DMS114 treated with DMSO at 0.1 percent for 48 hours (cell line): ENCODE measurements around the gene PDE9A.
"Not testable (repeated sequence)": the region's sequence is repeated elsewhere in the genome, so short reads cannot be mapped to it uniquely, and the experiment has no call there.

Experiments used
- DNase-seq: peaks from one replicate; lab custom pipeline; 2025; ENCODE audit not compliant: unreplicated experiment; lab: John Stamatoyannopoulos, UW

The PDE9A gene

GRCh38 chr21:42704861-42705260 lies 51.4 kb downstream of the PDE9A start:
- DNase-seq: no peak

DNA sequence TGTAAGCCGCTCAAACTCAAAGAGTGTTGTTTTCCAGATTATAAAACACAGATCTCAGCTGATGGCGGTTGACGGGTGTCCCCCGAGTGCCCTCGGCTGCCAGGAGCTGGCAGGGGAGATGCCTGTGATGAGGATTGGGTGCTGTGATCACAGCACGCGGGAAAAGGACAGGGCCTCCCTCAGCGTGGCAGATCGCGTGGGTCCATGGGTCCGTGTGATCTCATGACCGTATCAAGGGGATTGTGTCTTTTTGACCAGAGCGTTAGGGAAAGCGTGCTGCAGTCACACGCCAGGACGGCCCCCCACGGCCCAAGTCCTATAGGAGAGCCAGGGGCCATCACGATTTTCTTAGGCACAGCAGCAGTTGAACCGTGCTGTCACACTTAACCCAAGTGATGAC lies 51.9 kb downstream of the PDE9A start:
- DNase-seq: no peak

DNA sequence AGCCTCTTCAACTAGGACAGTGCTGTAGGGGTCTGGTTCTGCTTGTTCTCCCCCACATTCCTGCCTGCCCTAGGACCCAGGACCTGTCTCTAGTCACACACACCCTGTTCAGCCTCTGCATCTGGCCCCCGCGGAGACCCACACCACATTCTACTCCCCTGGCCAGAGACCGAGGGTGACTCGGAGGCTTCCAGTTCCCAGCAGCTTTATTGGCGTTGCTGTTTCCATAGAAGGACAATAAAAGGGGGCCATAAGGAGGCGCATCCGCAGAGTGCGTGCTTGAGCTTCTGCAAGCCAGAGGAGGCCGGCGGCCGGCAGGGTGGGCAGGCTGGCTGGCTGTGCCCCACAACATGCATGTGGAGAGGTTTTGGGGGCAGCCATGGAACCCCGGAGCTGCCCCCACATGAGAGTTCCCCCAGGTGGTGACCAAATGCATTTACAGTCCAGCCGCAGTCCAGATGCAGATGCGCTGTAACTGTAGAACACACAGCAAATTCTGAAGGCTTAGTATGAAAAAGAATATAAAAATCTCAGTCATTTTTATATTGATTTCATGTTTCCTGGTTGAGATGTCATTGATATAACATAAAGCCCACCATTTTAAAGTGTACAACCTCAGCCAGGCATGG lies 52.4 kb downstream of the PDE9A start:
- DNase-seq: no peak

DNA sequence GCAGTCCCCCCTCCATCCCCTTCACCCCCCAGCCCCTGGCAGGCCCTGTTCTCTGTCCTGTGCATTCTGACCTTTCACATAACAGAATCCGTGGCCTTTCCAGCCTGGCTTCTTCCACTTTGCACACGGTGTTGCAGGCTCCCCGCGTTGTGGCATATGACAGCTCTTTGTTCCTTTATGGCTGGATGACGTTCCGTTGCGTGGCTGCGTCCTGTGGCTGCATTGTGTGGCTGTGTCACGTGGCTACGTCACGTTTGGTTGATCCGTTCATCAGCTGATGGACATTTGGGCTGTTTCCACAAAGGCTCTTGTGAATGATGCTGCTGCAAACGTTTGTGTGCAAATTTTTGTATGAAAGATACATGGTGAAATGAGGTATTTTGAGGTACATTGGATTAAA lies 53.3 kb downstream of the PDE9A start:
- no peak for DNase-seq

DNA sequence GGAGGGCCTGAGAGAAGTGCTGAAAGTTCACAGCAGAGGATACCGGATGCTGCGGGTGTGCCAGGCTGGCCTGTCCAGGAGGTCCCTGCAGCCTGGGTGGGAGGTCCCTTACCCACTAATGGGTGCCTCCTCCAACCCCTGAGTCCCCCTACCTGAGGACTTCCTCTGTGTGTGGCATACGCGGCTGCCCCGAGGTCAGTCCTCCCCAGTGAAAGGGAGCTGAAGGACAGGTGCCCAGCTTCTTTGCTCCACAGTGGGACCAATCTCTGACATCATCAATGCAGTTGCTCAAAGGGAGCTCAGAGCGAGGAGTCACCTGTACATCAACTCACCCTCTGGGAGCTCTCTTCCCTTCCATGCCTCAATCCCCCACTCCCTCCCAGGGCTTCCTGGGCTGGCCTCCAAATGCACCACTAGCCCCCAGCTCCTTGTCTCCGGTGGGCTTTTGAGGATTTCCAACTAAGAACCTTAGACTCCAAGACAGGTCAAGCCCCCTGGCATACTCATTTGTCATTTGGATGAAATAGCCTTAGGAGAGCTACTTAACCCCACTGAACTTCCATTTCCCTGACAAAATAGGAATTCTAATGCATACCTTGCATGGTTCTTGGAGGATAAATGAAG lies 53.9 kb downstream of the PDE9A start:
- no peak for DNase-seq

DNA sequence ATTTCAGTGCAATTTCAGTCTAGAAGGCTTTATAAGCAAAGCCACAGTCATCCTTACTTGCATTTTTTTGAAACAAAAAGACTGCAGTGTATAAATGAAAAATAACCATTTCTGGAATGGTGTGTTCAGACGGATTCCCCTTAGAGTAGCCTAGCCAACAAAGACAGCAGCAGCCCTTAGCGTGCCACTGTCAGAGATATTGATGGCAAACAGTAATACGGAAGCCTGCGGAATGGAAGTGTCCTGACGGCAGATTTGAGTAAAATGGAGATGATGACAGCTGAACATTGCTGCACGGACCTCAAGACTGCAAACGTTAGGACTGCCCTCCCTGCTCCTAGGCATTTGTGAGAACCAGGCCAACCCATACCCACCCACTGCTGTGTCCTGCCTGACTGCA lies 54.7 kb downstream of the PDE9A start:
- DNase-seq: no peak

DNA sequence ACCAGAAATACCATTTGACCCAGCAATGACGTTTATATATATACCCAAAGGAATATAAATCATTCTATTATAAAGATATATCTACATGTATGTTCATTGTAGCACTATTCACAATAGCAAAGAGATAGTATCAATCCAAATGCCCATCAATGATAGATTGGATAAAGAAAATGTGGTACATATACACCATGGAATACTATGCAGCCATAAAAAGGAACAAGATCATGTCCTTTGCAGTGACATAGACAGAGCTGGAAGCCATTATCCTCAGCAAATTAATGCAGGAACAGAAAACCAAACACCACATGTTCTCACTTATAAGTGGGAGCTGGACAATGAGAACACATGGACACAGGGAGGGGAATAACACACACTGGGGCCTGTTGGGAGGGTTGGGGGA lies 55.5 kb downstream of the PDE9A start:
- not testable (repeated sequence) for DNase-seq

- DNase-seq: no peak
Measured at GRCh38 chr21:42711667-42712066, 58.2 kb downstream of the PDE9A start.

DNA sequence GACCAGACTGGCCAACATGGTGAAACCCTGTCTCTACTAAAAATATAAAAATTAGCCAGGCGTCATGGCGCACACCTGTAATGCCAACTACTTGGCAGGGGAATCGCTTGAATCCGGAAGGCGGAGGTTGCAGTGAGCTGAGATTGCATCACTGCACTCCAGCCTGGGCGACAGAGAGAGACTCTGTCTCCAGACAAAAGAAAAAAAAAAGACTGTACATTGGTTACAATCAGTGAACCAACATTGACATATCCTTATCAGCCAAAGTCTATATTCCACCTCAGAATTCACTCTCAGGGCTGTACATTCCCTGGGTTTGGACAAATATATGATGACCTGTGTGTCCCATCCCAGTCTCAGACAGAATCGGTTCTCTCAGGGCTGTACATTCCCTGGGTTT lies 62.0 kb downstream of the PDE9A start:
- not testable (repeated sequence) for DNase-seq

DNA sequence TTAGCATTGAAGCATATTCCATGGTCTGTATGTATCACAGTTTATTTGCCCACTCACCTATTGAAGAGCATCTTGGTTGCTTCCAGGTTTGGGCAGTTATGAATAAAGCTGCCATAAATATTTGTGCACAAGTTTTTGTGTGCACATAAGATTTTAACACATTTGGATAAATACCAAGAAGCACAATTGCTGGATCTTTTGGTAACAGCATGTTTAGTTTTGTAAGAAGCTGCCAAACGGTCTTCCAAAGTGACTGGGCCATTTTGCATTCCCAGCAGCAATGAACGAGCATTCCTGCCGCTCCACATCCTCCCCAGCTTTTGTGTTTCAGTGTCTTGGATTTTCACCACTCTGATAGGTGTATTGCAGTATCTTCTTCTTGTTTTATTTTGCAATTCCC lies 62.7 kb downstream of the PDE9A start:
- no peak for DNase-seq

DNA sequence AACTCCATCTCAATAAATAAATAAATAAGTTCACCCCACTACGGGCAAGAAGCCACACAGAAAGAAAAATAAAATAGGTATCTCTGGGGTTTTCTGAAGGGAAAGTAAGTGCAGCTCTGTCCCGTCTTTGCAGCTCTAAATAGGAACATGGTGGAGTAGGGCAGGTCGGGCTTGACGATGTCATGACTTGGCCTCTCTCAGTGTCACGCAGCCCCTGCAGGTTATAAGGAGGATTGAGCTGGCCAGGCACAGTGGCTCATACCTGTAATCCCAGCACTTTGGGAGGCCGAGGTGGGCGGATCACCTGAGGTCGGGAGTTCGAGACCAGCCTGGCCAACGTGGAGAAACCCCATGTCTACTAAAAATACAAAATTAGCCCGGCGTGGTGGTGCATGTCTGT lies 67.1 kb downstream of the PDE9A start:
- DNase-seq: not testable (repeated sequence)

- DNase-seq: no peak
Measured at GRCh38 chr21:42721341-42721824, 68.0 kb downstream of the PDE9A start.

- DNase-seq: no peak
Measured at GRCh38 chr21:42722153-42722552, 68.7 kb downstream of the PDE9A start.

DNA sequence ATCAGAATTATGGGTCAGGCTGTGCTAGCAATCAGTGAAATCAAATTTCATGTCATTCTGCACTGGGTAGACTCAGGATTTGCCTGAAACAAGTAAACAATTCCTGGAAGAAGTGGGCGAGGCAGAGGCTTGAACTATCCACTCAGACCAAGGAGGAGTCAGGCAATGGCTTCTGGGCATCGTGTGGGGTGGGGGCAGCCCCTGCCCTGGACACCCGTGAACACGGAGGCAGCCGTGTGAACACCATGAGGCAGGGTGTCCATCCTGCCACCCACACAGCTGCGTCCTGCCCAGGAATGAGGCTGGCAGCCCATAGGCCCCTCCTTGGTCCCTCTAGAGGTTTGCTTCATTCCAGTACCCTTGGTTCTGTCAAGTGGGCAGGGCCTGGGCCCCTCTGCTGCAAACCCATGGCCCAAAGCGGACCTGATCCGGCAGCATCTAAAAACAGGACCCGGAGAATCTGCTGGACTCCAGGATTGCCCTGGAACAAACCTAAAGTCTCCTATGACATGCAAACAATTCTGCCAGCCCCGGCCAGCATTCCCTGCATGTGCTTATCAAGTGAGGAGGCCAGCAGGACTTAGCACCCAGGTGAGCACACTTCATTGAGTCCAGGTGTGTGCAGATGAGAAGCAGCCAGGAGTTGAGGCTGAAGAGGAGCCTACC lies 69.5 kb downstream of the PDE9A start:
- no peak for DNase-seq

DNA sequence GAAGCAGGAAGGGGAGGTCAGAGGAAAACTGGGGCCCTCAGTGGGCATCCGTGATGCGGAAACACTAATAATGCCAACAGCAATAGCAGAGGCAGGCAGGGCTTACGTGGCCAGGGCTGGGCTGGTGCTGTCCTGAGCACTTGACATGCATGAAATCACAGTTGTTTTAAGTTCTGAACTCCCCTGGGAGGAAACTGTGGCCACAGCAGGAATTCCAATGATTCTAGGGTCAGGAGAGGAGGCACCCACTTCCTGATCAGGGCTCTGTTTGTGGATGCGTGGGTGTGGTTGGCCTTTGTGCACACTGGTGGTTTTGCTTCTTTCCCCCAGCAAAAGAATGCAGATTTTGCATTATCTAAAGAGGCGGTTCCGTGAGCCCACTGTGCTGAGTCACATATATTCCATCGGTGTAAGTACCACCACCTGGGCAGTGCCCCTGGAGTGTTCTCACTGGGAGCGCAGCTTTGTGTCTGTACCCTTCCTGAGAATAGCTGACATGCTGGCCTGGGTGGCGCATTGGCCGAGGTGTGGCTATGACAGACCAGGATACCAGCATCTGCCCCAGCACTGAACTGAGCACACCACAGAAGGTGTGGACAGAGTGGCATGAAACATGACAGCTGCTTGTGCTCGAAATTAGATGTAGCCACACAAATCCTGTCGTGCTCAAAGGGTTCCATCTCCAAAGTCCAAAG lies 71.0 kb downstream of the PDE9A start:
- DNase-seq: no peak

GRCh38 chr21:42725416-42725930 lies 72.1 kb downstream of the PDE9A start:
- no peak for DNase-seq

DNA sequence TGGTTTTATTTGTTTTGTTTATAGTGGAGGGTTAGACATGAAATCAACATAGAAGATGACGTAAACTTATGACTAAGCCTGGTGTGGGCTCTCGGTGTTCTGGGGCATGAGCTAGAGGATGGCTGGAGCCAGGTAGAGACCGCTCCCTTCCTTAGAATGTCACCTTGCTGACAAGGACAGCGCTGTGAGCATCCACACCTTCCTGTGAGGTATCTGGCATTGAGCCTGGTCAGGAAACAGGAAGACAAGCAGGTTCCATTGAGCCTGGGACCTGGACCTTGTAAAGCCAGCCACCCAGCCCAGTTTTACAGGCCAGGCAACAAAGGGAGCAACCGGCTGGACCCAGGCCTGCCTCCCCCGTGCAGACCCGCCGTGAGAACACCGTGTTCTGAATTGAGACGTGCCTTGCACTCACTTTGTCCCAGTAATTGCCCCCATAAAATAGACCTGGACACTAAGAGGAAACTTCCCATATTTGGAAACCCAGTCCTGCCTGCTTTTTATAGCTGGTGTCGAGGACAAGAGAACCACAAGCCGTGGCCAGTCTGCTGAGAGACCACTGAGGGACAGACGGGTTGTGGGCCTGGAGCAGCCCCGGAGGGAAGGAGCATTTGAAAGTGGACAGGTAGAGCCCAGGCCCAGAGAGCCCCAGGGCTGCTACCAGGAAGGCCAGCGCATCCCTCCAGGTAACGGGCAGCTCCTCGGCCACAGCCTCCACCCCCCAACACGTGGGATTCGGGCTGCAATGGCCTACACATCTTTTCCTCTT lies 78.0 kb downstream of the PDE9A start:
- DNase-seq: no peak

- no peak for DNase-seq
Measured at GRCh38 chr21:42732033-42732410, 78.6 kb downstream of the PDE9A start.

GRCh38 chr21:42733037-42733627 lies 79.7 kb downstream of the PDE9A start:
- DNase-seq: no peak

- no peak for DNase-seq
Measured at GRCh38 chr21:42733874-42734273, 80.5 kb downstream of the PDE9A start.
